MM.1S (cell line): Measurements from ENCODE around the gene DNAJC18.

ENCODE experiments used
- DNase-seq: peaks from one replicate; pipeline ENCODE4 v3.0.0-alpha.2; 2015
- H2AFZ ChIP-seq: fragments of 300-600 bp; sonication (generic); 2 replicates; pipeline ENCODE4 v1.6.0; 2016; ENCODE audit warnings: antibody characterized with exemption, low read length
- H3F3A ChIP-seq: fragments of 300-600 bp; sonication (generic); 2 replicates; pipeline ENCODE4 v1.6.1; 2016; ENCODE audit warnings: mild to moderate bottlenecking, antibody characterized with exemption, low read length, moderate library complexity, mixed read lengths; ENCODE audit not compliant: insufficient read depth
- H3K27ac ChIP-seq: fragments of 300-600 bp; sonication (generic); 2 replicates; pipeline ENCODE4 v1.5.1; 2016; ENCODE audit warnings: mild to moderate bottlenecking, low read length
- H3K27me3 ChIP-seq: fragments of 300-600 bp; sonication (generic); replicated peaks from 2 replicates; pipeline ENCODE4 v1.6.0; 2016; ENCODE audit warnings: low read length; ENCODE audit not compliant: insufficient read depth
- H3K36me3 ChIP-seq: fragments of 300-600 bp; sonication (generic); replicated peaks from 2 replicates; pipeline ENCODE4 v1.6.1; 2016; ENCODE audit warnings: mild to moderate bottlenecking, low read length, mixed read lengths; ENCODE audit not compliant: insufficient read depth
- H3K4me1 ChIP-seq: fragments of 300-600 bp; sonication (generic); 2 replicates; pipeline ENCODE4 v1.6.1; 2016; ENCODE audit warnings: low read length, mixed read lengths
- H3K4me2 ChIP-seq: fragments of 300-600 bp; sonication (generic); 2 replicates; pipeline ENCODE4 v1.6.0; 2016; ENCODE audit warnings: low read depth, low read length
- H3K4me3 ChIP-seq: fragments of 300-600 bp; sonication (generic); 2 replicates; pipeline ENCODE4 v1.5.1; 2016; ENCODE audit warnings: low read length, mixed read lengths
- H3K79me2 ChIP-seq: fragments of 300-600 bp; sonication (generic); 2 replicates; pipeline ENCODE4 v1.6.1; 2016; ENCODE audit warnings: mixed run types, low read length, mixed read lengths
- H3K9ac ChIP-seq: fragments of 300-600 bp; sonication (generic); 2 replicates; pipeline ENCODE4 v1.6.1; 2016; ENCODE audit warnings: low read length, mixed read lengths
- H3K9me2 ChIP-seq: fragments of 300-600 bp; sonication (generic); replicated peaks from 2 replicates; pipeline ENCODE4 v1.6.1; 2016; ENCODE audit warnings: mild to moderate bottlenecking, low read length, mixed read lengths; ENCODE audit not compliant: insufficient read depth
- H3K9me3 ChIP-seq: fragments of 300-600 bp; sonication (generic); replicated peaks from 2 replicates; pipeline ENCODE4 v1.6.1; 2016; ENCODE audit warnings: mild to moderate bottlenecking, low read length, mixed read lengths; ENCODE audit not compliant: insufficient read depth
- H4K20me1 ChIP-seq: fragments of 300-600 bp; sonication (generic); 2 replicates; pipeline ENCODE4 v1.6.1; 2016; ENCODE audit warnings: mild to moderate bottlenecking, low read length, moderate library complexity, mixed read lengths; ENCODE audit not compliant: insufficient read depth
- EZH2 ChIP-seq: fragments of 300-600 bp; sonication (generic); optimal IDR thresholded peaks from 2 replicates; pipeline ENCODE3; 2017; ENCODE audit warnings: low read depth, mild to moderate bottlenecking, antibody characterized with exemption, low read length, mixed read lengths
- EZH2phosphoT487 ChIP-seq: fragments of 300-600 bp; sonication (generic); IDR thresholded peaks from 2 replicates; pipeline ENCODE4 v1.6.1; 2018; ENCODE audit warnings: antibody characterized with exemption, low read length
- TF ChIP-seq, protein P1 (sequence below): fragments of 300-600 bp; sonication (generic); IDR thresholded peaks from 2 replicates; pipeline ENCODE4 v1.5.1; 2016; ENCODE audit warnings: antibody characterized with exemption, low read length, mixed read lengths

DNAJC18 gene

GRCh38 chr5:139473105-139473504 is 33.8 kb upstream of the DNAJC18 start:
- Histone ChIP-seq H2AFZ (no peak overlapping the region), H3K27me3 (no peaks in the 10 kb centered on the region), H3K9me2 (no peaks in the 10 kb centered on the region), H3F3A (no peaks in the 10 kb centered on the region), H3K79me2 (no peaks in the 10 kb centered on the region), H4K20me1 (no peaks in the 10 kb centered on the region), H3K36me3 (no peaks in the 10 kb centered on the region), H3K4me3 (no peak overlapping the region), H3K4me1 (no peaks in the 10 kb centered on the region), H3K4me2 (no peak overlapping the region), H3K9me3 (no peaks in the 10 kb centered on the region), H3K27ac (no peak overlapping the region), H3K9ac (no peak overlapping the region)
- no peak for TF ChIP-seq EZH2
- no peak for TF ChIP-seq EZH2phosphoT487
- TF ChIP-seq, protein P1, sequence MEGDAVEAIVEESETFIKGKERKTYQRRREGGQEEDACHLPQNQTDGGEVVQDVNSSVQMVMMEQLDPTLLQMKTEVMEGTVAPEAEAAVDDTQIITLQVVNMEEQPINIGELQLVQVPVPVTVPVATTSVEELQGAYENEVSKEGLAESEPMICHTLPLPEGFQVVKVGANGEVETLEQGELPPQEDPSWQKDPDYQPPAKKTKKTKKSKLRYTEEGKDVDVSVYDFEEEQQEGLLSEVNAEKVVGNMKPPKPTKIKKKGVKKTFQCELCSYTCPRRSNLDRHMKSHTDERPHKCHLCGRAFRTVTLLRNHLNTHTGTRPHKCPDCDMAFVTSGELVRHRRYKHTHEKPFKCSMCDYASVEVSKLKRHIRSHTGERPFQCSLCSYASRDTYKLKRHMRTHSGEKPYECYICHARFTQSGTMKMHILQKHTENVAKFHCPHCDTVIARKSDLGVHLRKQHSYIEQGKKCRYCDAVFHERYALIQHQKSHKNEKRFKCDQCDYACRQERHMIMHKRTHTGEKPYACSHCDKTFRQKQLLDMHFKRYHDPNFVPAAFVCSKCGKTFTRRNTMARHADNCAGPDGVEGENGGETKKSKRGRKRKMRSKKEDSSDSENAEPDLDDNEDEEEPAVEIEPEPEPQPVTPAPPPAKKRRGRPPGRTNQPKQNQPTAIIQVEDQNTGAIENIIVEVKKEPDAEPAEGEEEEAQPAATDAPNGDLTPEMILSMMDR, result no peak
- no peak for DNase-seq

GRCh38 chr5:139472386-139473030 is 33.2 kb upstream of the DNAJC18 start:
- no peak for DNase-seq
- Histone ChIP-seq H3K9ac (no peak overlapping the region), H3F3A (no peaks in the 10 kb centered on the region), H3K4me3 (no peak overlapping the region), H2AFZ (no peak overlapping the region), H3K9me3 (no peaks in the 10 kb centered on the region), H3K4me2 (no peak overlapping the region), H3K27me3 (no peaks in the 10 kb centered on the region), H3K9me2 (no peaks in the 10 kb centered on the region), H3K27ac (no peak overlapping the region), H3K79me2 (no peaks in the 10 kb centered on the region), H3K36me3 (no peaks in the 10 kb centered on the region), H4K20me1 (no peaks in the 10 kb centered on the region), H3K4me1 (no peaks in the 10 kb centered on the region)
- TF ChIP-seq EZH2 (no peak), EZH2phosphoT487 (no peak)
- TF ChIP-seq, protein P1, result no peak

GRCh38 chr5:139470821-139471300 is 31.5 kb upstream of the DNAJC18 start, which contains the start of gene SMIM33:
Gene SMIM33 (plus strand): TSS chr5:139471004. CDS start chr5:139471122, 118 bp downstream.
- Histone ChIP-seq H3K9me3 (no peaks in the 10 kb centered on the region), H3F3A (no peaks in the 10 kb centered on the region), H3K9me2 (no peaks in the 10 kb centered on the region), H3K4me1 (no peaks in the 10 kb centered on the region), H3K27ac (no peak within 1 kb of the TSS), H3K27me3 (no peaks in the 10 kb centered on the region), H4K20me1 (no peaks in the 10 kb centered on the region), H3K36me3 (no peaks in the 10 kb centered on the region), H2AFZ (no peak within 1 kb of the TSS), H3K9ac (no peak within 1 kb of the TSS), H3K79me2 (no peaks in the 10 kb centered on the region), H3K4me3 (no peak within 1 kb of the TSS), H3K4me2 (no peak within 1 kb of the TSS)
- DNase-seq, result no peak
- TF ChIP-seq EZH2 (no peak), EZH2phosphoT487 (no peak)
- TF ChIP-seq, protein P1, result no peak
